Uterine smooth muscle cell (primary cell): ENCODE results near the gene CNTNAP3B. TPM values are rescaled to one million over a fixed set of nuclear protein-coding genes. Genes with fewer than 3 reads are reported as not detected.

Source experiments
- total RNA-seq: library from RNA; depleted of rRNA; stranded (reverse); fragments of >200 nt; gene quantifications from 2 replicates; pipeline ENCODE4 v1.2.3, GENCODE V29; 2014

The CNTNAP3B gene
- 4.5 and 14.5 TPM in 2 replicates for total RNA-seq

GRCh38 chr9:42129073-42129729, at the start of gene CNTNAP3B:
CNTNAP3B (minus strand) TSS chr9:42129426; CDS start chr9:42129094, 332 bp downstream.

Other genes with a start within 250 kb of the CNTNAP3B start
- gene SPATA31A6, start 54.2 kb upstream of the CNTNAP3B start, total RNA-seq = not detected in 2 replicates